Measurements from ENCODE around the gene C20orf204.

C20orf204 gene

GRCh38 chr20:64042054-64042781, 6.2 kb downstream of the C20orf204 start:
- DNase-seq = no peak

- no peak for DNase-seq
Measured at GRCh38 chr20:64043768-64044167, 7.8 kb downstream of the C20orf204 start.

DNA sequence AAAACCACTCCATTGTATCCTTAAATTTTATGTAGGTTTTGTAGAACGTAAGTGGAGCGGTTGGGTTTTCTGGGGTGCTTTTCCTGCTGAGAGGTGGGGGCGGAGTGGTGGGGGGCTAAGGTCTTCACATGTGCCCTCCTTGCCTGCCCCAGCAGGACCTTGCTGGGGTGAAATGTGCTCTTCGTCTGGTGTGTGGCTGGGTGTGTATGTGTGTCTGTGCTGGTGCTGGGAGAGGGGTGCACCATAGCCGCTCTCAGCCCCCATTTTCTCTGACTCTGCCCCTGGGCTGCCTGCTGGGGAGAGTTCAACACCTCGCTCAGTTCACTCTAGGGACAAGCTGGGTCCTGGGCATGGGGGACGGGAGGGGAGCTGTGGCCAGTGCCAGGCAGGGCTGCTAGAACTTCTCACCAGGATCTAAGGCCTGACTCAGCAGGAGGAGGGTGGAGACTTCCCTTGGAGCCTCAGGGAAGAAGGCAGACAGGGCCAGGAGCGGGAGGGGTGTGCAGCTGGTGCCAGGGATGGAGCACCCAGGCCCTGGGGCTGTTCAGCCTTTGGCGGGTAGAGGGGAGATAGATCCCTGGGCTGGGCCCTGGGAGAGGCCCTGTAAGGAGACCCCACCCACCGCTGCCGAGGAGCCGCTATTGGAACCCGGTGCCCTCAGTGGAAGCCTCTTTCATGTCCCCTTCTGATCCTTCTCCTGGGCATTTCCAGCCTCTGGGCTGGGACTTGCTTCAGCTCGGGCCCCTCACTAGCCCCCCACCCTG, 8.7 kb downstream of the C20orf204 start:
- DNase-seq = no peak

DNA sequence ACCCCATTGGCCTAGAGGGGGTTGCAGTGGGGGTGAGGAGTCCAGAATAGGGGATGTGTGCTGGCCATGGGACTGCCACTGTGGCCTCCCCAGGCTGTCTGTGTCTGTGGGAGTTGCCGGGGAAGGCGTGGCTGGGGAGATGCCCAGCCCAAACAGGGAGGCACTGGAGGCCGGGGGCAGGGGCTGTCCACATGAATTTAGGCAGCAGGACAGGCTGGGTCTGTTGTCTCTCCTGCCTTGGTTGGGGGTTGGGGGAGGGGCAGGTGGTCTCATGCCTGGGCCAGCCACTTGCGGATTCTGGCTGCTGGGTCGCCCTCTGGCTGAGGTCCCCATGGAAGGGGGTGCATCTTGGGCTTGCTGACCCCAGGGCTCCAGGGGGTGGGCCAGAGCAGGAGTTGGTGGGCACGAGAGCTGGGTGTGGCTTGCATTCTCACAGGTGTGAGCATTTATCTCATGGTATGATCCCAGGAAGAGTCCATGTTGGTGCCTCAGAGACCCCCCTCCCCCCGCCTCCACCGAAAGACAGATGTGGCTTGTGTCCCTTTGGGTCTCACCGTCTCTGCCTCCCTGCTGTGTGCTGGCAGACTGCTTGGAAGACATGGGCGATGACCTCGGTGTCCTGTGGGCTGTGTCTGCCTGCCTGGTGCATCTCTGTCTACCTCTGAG, 9.5 kb downstream of the C20orf204 start:
- DNase-seq = no peak

DNA sequence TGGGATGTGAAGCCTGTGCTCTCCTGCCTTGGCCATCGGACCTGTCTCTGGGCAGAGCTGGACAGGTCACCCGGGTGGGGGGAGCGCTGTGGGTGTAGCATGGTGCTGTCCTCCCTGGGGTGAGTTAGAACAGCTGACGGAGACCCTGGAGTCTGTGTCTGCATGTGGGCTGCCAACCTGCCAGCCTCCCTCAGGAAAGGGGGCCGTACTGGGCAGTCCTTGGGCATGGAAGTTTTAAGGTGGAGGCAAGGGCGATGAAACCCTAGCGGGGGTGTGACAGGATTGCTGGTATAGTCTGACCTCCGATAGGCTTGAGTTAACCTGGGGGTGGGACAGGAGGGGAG, 11.0 kb downstream of the C20orf204 start:
- DNase-seq = no peak

DNA sequence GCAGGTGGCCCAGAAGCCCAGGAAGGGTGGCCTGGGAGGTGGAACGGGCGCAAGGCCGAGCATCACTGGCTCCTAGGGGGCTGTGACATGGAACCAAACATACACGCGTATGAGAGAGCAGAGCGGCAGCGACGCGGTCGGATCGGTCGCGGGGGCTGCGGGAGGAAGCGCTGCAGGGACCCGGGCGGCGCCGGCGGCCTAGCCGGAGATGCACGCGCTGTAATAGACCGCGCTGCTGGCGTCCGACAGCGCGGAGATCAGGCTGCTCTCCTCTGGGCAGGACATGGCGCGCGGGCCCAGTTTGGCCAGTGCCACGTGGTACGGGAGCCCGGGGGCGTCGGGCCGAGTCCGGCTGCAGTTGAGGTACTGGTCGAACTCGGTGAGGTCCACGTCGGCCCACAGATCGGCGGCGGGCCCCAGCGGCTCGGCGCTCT, 12.0 kb downstream of the C20orf204 start:
- DNase-seq = no peak

DNA sequence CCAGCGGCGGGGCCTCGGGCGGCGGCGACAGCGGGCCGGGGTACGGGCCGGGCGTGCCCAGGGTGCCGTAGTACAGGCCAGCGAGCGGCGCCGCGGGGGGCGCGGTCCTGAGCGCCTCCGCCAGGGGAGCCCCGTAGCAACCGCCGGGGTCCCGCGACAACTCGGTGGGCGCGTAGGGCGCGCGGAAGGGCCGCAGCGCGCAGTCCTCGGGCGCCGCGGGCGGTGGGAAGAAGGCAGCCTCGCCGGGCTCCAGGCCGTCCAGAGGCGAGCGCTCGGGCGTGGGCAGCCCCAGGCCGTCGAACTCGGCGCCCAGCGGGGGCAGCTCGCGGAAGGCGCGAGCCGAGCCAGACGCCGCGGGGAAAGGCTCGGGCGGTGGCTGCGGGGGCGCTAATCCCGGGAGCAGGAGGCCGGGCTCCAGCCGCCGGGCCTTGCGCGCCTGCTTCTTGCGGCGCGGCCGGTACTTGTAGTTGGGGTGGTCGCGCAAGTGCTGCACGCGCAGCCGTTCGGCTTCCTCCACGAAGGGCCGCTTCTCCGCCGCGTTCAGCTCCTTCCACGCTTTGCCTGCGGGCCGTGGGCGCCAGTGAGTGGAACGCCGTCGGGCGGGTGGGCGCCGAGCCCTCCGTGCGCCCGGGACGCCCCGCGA, 12.5 kb downstream of the C20orf204 start:
- DNase-seq = no peak

- peak; percentile 33 for DNase-seq
Measured at GRCh38 chr20:64049060-64049877, 13.3 kb downstream of the C20orf204 start, which contains the start of gene SOX18. SOX18 (minus strand) TSS chr20:64049639; CDS start chr20:64049516, 123 bp downstream.

DNA sequence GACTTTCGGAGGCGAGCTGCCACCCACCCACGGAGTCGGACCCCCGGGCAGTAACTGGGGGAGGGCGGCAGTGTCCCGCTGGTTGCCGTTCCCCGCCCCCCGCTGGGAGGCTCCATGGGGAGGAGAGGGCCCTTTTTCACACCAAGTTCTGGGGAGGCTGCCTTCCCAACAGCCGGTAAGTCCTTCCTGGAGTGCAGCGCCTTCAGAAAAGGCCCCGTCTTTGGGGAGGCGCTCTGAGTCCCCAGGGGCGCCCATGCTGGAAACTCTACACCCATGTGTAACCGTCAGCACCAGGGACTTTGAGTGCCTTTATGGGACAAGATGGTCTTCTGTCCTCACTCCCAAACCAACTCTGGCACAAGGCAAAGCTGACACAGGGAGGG, 13.9 kb downstream of the C20orf204 start:
- no peak for DNase-seq

- no peak for DNase-seq
Measured at GRCh38 chr20:64050261-64051032, 14.5 kb downstream of the C20orf204 start.

DNA sequence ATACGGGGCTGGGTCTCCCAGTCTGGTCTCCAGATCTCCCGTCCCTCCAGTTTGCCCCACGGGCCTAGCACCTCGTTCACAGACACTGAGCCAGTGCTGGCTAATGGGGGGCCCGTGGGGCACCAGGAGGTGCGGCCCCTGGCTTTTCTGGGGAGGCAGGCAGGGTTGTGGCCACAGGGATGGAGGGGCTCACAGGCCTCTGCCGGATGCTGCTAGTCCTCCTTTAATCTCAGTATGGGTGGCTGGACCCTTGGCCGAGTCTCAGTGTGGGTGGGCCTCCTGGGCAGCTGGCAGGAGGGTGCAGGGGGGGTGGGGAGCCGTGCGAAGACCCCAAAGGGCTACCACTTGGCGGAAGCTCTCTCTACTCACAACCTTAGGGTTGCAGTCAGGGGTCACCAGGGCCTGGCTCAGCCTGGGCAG, 15.1 kb downstream of the C20orf204 start:
- no peak for DNase-seq

GRCh38 chr20:64051561-64052325, 15.8 kb downstream of the C20orf204 start:
- no peak for DNase-seq

DNA sequence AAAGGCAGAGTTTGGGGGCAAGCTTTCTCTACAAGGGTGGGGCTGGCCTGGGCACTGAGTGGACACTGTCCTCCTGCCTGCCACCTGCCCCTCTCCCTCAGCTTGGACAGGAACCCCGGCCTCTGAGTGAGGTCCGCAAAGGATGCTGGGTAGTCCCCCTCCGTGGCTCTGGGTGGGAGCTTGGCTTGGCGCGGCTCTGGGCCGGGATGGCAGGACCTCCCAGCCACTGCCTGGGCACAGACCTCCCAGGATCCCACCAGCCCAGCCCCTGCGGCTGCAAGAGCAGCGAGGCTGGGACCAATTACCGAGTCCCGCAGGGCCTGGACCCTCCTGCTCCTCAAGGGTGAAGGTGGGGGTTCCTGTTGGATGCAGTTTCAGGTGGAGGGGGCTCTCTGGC, 16.3 kb downstream of the C20orf204 start:
- no peak for DNase-seq

DNA sequence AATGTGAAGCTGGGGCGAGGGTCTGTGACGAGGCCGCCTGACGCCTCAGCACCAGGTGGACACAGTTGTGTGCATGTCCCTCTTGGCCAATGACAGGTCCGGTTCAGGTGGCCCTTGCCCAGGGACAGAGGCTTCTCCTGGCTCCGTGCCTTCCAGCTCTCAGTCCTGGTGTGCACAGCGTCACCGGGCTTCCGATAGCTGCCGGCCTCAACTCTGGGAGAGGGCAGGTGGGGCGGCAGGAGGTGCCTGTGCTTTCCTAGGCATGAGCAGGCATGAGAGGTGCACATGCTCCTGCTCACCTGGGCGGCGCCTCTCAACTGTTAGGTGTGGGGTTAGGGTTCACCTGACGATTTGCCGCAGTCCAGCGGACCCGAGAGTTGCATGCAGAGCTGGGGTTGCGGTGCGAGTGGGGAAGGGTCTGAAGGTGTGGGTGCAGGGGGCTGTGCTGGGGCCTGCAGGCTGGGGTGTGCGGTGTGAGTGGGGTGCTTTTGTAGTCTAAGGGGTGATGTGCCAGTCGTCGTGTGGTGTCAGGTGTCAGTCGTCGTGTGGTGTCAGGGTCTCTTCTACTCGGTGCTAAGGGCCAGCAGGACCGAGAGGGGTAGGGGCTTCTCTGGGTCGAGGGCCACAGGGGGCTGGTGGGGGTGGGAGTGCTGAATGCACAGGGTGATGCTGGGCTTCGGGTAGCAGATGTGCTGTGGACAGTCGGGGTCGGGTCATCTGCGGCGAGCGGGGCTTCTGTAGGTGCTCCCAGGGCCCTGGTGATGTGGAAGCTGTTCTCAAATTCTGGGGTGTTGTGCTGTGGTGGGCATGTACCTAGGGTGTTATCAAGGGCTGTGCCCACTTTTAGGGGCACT, 17.2 kb downstream of the C20orf204 start:
- no peak for DNase-seq

- peak; percentile 54 for DNase-seq
Measured at GRCh38 chr20:64053841-64054661, 18.1 kb downstream of the C20orf204 start.

GRCh38 chr20:64055396-64055892, 19.5 kb downstream of the C20orf204 start:
- no peak for DNase-seq

GRCh38 chr20:64055893-64056638, 20.1 kb downstream of the C20orf204 start:
- peak; percentile 41 for DNase-seq

GRCh38 chr20:64056639-64056888, 20.6 kb downstream of the C20orf204 start:
- no peak for DNase-seq

All from fibroblast of skin of right biceps (primary cell).